G401.6 (cell line): ENCODE results near the gene TMEM81.

Experiments used
- FAIRE-seq: peaks from 2 replicates; lab custom pipeline; 2012; peaks lifted over from hg19 to GRCh38; lab: Jason Lieb, UNC

The TMEM81 gene

GRCh38 chr1:205058853-205059252 lies 25.4 kb downstream of the TMEM81 start:
- no peak for FAIRE-seq

- no peak for FAIRE-seq
Observed at GRCh38 chr1:205057808-205058575, 26.3 kb downstream of the TMEM81 start.

GRCh38 chr1:205056956-205057568 lies 27.2 kb downstream of the TMEM81 start:
- FAIRE-seq, result no peak

GRCh38 chr1:205056188-205056611 lies 28.1 kb downstream of the TMEM81 start:
- no peak for FAIRE-seq

- FAIRE-seq, result no peak
Observed at GRCh38 chr1:205054013-205054412, 30.2 kb downstream of the TMEM81 start.

GRCh38 chr1:205053296-205053695 lies 31.0 kb downstream of the TMEM81 start:
- FAIRE-seq, result no peak

- FAIRE-seq, result no peak
Observed at GRCh38 chr1:205052690-205053089, 31.6 kb downstream of the TMEM81 start.

- no peak for FAIRE-seq
Observed at GRCh38 chr1:205049479-205049878, 34.8 kb downstream of the TMEM81 start.

GRCh38 chr1:205048382-205048781 lies 35.9 kb downstream of the TMEM81 start:
- no peak for FAIRE-seq

- FAIRE-seq, result no peak
Observed at GRCh38 chr1:205047764-205048231, 36.5 kb downstream of the TMEM81 start.

GRCh38 chr1:205046870-205047269 lies 37.4 kb downstream of the TMEM81 start:
- FAIRE-seq, result no peak

GRCh38 chr1:205045146-205045545 lies 39.1 kb downstream of the TMEM81 start:
- no peak for FAIRE-seq

- no peak for FAIRE-seq
Observed at GRCh38 chr1:205044741-205045140, 39.5 kb downstream of the TMEM81 start.

GRCh38 chr1:205043866-205044265 lies 40.4 kb downstream of the TMEM81 start:
- no peak for FAIRE-seq

GRCh38 chr1:205042911-205043806 lies 41.1 kb downstream of the TMEM81 start, which contains the start of gene CNTN2:
TSS of gene CNTN2 (plus strand) at chr1:205043212. CDS start at chr1:205053186, 9,974 bp downstream.
- no peak for FAIRE-seq

- no peak for FAIRE-seq
Observed at GRCh38 chr1:205041998-205042910, 42.0 kb downstream of the TMEM81 start.

- no peak for FAIRE-seq
Observed at GRCh38 chr1:205041001-205041715, 43.1 kb downstream of the TMEM81 start.

GRCh38 chr1:205038132-205038786 lies 46.0 kb downstream of the TMEM81 start:
- no peak for FAIRE-seq

- no peak for FAIRE-seq
Observed at GRCh38 chr1:205037539-205037938, 46.7 kb downstream of the TMEM81 start.
